ENCODE results near the gene NEBL. TPM values are rescaled to one million over a fixed set of nuclear protein-coding genes. Genes with fewer than 3 reads are reported as not detected.

The NEBL gene
- total RNA-seq, 4 donors from 2014 or later: 9.8 to 33.0 (median 16.4) TPM

DNA sequence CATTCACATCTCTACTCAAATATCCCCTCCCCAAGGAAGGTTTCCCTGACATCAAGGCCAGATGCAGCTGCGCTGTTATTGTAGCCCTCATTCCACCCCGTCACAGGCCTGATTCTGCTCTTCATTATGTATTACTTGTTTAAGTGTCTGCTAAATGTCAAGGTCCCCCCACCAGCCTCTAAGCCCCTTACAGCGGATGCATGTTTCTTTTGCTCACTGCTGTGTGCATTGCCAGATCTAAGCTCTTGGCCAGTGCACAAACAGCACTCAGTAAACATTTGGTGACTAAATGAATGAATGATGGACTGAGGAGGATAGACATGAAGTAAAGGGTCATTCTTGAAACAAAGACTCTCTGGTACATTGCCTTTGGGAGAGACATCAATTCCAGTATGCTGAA, 90.6 kb downstream of the NEBL start:
- H3K4me1 ChIP-seq: no peaks in the 10 kb centered on the region
- DNase-seq: no peak
- no peak overlapping the region for H3K27ac ChIP-seq
- no peak overlapping the region for H3K4me3 ChIP-seq
- no peaks in the 10 kb centered on the region for H3K36me3 ChIP-seq
- TF ChIP-seq, protein P1, sequence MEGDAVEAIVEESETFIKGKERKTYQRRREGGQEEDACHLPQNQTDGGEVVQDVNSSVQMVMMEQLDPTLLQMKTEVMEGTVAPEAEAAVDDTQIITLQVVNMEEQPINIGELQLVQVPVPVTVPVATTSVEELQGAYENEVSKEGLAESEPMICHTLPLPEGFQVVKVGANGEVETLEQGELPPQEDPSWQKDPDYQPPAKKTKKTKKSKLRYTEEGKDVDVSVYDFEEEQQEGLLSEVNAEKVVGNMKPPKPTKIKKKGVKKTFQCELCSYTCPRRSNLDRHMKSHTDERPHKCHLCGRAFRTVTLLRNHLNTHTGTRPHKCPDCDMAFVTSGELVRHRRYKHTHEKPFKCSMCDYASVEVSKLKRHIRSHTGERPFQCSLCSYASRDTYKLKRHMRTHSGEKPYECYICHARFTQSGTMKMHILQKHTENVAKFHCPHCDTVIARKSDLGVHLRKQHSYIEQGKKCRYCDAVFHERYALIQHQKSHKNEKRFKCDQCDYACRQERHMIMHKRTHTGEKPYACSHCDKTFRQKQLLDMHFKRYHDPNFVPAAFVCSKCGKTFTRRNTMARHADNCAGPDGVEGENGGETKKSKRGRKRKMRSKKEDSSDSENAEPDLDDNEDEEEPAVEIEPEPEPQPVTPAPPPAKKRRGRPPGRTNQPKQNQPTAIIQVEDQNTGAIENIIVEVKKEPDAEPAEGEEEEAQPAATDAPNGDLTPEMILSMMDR (IDR thresholded peaks at IDR 0.05): no peak
- TF ChIP-seq POLR2A (IDR thresholded peaks at IDR 0.05): no peak
- no peaks in the 10 kb centered on the region for H3K27me3 ChIP-seq
- H3K9me3 ChIP-seq: no peaks in the 10 kb centered on the region

DNA sequence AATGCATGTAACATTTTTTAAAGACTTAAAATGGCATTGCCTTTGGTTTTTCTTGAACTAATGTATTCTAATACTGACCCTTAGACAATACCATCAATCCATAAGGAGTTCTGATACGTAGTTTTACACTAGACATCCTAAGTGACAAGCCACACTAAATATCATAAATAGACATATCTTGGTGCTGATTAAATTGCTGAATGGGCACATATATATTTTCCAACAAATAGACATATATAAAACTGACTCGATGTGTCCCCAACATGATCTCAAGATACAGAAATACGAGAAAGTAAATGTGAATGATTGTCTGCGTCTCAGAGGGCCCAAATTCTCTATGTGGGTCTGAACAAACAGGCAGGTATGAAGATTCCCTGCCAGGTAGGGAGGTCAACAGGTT, 99.8 kb downstream of the NEBL start:
- Histone ChIP-seq H3K4me3 (no peak overlapping the region), H3K27ac (no peak overlapping the region), H3K27me3 (no peaks in the 10 kb centered on the region), H3K4me1 (no peaks in the 10 kb centered on the region), H3K9me3 (no peaks in the 10 kb centered on the region), H3K36me3 (no peaks in the 10 kb centered on the region)
- no peak for DNase-seq
- no peak for TF ChIP-seq POLR2A (IDR thresholded peaks at IDR 0.05)
- TF ChIP-seq, protein P1 (IDR thresholded peaks at IDR 0.05): no peak

DNA sequence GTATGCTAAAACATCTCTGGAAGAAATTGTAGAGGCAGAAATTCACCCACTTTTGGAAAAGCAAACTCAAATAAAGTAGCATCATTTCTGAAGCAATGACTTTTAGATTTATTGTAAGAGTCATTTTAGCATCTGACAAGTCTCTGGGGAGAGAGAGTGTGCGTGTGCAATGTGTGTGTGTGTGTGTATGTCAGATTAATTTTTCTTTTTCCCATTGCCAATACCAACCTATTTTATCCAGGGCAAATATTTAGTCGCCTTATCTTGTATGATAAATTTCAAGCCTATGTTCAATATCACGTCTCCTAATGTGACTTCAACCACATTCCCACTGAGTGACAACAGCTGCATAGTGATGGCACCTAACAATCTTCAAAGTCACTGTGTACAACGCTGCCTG, 101.7 kb downstream of the NEBL start:
- TF ChIP-seq, protein P1 (IDR thresholded peaks at IDR 0.05): no peak
- TF ChIP-seq POLR2A (IDR thresholded peaks at IDR 0.05): no peak
- Histone ChIP-seq H3K36me3 (no peaks in the 10 kb centered on the region), H3K4me1 (no peaks in the 10 kb centered on the region), H3K27me3 (no peaks in the 10 kb centered on the region), H3K9me3 (no peaks in the 10 kb centered on the region), H3K4me3 (no peak overlapping the region), H3K27ac (no peak overlapping the region)
- no peak for DNase-seq

DNA sequence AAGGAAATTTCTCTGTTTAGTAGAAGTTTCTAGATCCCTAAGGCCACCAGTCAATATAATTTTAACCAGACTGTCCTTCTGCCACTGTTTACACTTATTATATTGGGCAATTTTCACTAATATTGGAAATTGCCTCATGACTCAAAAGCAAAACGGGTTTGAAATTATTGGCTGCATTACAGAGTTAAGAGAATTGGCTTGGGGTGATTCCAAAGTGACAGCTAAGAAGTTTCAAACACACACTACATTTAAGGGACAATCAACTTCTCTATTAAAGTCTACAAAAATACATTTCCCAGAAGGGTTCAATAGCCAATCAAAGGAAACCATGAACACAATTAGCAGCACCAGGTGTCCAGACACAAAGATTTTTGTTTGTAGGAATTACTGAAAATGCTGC, 111.9 kb downstream of the NEBL start:
- Histone ChIP-seq H3K4me1 (no peaks in the 10 kb centered on the region), H3K27ac (no peak overlapping the region), H3K36me3 (no peaks in the 10 kb centered on the region), H3K4me3 (no peak overlapping the region), H3K9me3 (no peaks in the 10 kb centered on the region), H3K27me3 (no peaks in the 10 kb centered on the region)
- no peak for DNase-seq
- no peak for TF ChIP-seq POLR2A (IDR thresholded peaks at IDR 0.05)
- TF ChIP-seq, protein P1 (IDR thresholded peaks at IDR 0.05): no peak

DNA sequence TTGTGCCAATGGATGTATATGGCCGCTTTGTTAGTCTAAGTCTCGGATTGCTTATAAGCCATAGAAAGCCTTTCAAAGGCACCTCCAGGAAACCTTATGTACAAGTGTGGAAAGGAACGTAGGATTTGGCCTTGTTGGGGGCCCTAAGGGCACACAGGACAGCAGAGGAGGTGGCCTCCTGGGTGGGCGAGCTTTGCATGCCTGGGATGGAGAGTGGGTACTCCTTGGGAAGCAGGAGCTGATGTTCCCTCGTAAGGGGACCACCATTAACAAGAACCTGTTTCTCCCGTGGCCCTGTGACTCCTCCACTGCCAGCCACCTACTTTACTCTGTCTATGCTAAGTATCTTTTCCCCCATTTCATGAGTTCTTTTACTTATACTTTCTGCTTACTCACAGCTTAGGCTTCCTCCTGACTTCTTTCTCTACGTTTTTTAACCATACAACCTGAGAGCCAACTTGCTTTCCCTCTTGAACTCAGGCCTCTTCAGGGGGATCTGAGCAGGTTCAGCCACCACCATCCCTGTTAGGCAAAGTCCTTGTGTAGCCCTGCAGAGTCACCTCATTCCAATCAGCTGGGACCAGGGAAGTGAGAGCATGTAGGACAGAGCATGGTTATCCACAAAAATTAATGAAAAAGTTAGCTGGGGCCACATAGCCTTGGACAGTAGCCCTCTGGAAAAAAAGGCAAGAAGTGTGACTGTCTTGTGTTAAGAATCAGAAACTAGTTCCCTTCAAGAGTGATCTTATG, 118.9 kb downstream of the NEBL start:
- no peak for TF ChIP-seq POLR2A (IDR thresholded peaks at IDR 0.05)
- TF ChIP-seq, protein P1 (IDR thresholded peaks at IDR 0.05): no peak
- Histone ChIP-seq H3K4me3 (no peak overlapping the region), H3K27me3 (no peaks in the 10 kb centered on the region), H3K36me3 (no peaks in the 10 kb centered on the region), H3K9me3 (no peaks in the 10 kb centered on the region), H3K4me1 (no peaks in the 10 kb centered on the region), H3K27ac (no peak overlapping the region)
- no peak for DNase-seq
